Measurements from ENCODE around the gene CDC14B. TPM values are rescaled to one million over a fixed set of nuclear protein-coding genes. Genes with fewer than 3 reads are reported as not detected.

The CDC14B gene
- total and polyA plus RNA-seq, 2 of the 4 experiments (the other 2 are of a cell fraction) = 9.7 to 26.3 TPM

GRCh38 chr9:96565671-96566497 is 53.8 kb downstream of the CDC14B start:
- peaks cover 3% of the 10 kb centered on the region; the same call in 1 of the 2 replicates for H3K4me1 ChIP-seq (ENCODE audit: control insufficient read depth, insufficient read depth, low read length)
- peak overlapping the region; percentile 44; the same call in 1 of the 2 replicates for H4K91ac ChIP-seq (ENCODE audit: insufficient read depth, low read depth, low read length)
- no peaks in the 10 kb centered on the region for H3K27me3 ChIP-seq (ENCODE audit: control insufficient read depth, insufficient read depth, low read length)
- no peak overlapping the region for H3K18ac ChIP-seq (ENCODE audit: low read depth, low read length)
- peaks cover 0 to 26% of the 10 kb centered on the region in 2 experiments; a peak in 3 of 4 replicates for H3K79me1 ChIP-seq (ENCODE audit: low read depth in 1 of 2, low read length in 2 of 2)
- H4K8ac ChIP-seq (ENCODE audit: low read depth in 2 of 2, low read length in 2 of 2) = no peak overlapping the region; a peak in 1 of 4 replicates
- no peaks in the 10 kb centered on the region for H3K9me3 ChIP-seq (ENCODE audit: control insufficient read depth, insufficient read depth, low read length)
- H2BK5ac ChIP-seq (ENCODE audit: low read depth, low read length, poor library complexity, severe bottlenecking) = no peak overlapping the region
- H2BK20ac ChIP-seq (ENCODE audit: low read depth, low read length) = no peak overlapping the region
- 0% methylated on average over 1 of the region's 8 CpGs; no CpG with 5 or more reads in 1 of the 2 experiments for WGBS, 2 experiments (ENCODE audit: extremely low coverage in 2 of 2, insufficient read length in 1 of 2)
- peak overlapping the region; percentile 95 for H2AFZ ChIP-seq (replicated peaks; ENCODE audit: low read length, poor library complexity)
- peak overlapping the region; percentile 56; the same call in 1 of the 2 replicates for H3K9ac ChIP-seq (ENCODE audit: low read depth, low read length)
- POLR2A ChIA-PET (ENCODE audit: unreplicated experiment) = no interaction called here
- in situ Hi-C loops (cut with MboI; ENCODE audit: low sequenced_read_pairs) (no loop called here), dilution Hi-C loops (cut with HindIII; ENCODE audit: low sequenced_read_pairs, unreplicated experiment) (no loop called here), intact Hi-C loops (cut with micrococcal nuclease) (loop anchor here (5.0 kb wide), 5 partner anchors 46 to 224 kb away; partner anchors contain the start of genes HABP4 and ZNF367)
- peak overlapping the region; percentile 58 for H3K4me3 ChIP-seq (ENCODE audit: insufficient read depth, low read depth, low read length)
- 0 out of 2 replicates have a peak overlapping the region, but pooled peaks have one; percentile 20 for H3K27ac ChIP-seq (ENCODE audit: insufficient read depth, low read length)
- no peak overlapping the region for H2AK5ac ChIP-seq (ENCODE audit: low read depth, low read length)
- H2AK9ac ChIP-seq (replicated peaks; ENCODE audit: low read depth, low read length, poor library complexity) = peak overlapping the region; percentile 76
- H3K36me3 ChIP-seq (ENCODE audit: control insufficient read depth, insufficient read depth, low read length) = peaks cover 4% of the 10 kb centered on the region
- no TSS peak for BruUV-seq (replicated peaks)
- peak overlapping the region; percentile 98 for H3K4me2 ChIP-seq (ENCODE audit: low read depth, low read length)
- CTCF ChIA-PET = interaction anchor here (0.5 to 0.9 kb wide), 2 partner anchors 43 to 106 kb away, joined by 3 to 4 read pairs; no protein-coding TSS in a partner anchor
- peak overlapping the region; percentile 61; the same call in 1 of the 2 replicates for H4K5ac ChIP-seq (ENCODE audit: low read depth, low read length)
- H3K14ac ChIP-seq (replicated peaks; ENCODE audit: low read depth, low read length) = no peak overlapping the region; the same call in 1 of the 2 replicates
- DNase-seq (peak; percentile 34), ATAC-seq (ENCODE audit: low read depth) (peak; percentile 38)
- TF ChIP-seq RCOR1 (IDR thresholded peaks at IDR 0.05; ENCODE audit: insufficient replicate concordance, low read length) = no peak
- no peak for TF ChIP-seq MXI1 (IDR thresholded peaks at IDR 0.05; ENCODE audit: borderline replicate concordance, low read depth, low read length)
- H3K56ac ChIP-seq (ENCODE audit: extremely low read depth, insufficient read depth, low read length) = no peak overlapping the region
- peaks cover 3% of the 10 kb centered on the region; the same call in 1 of the 2 replicates for H3K9me1 ChIP-seq (ENCODE audit: insufficient read depth, low read length)
- H4K20me1 ChIP-seq (ENCODE audit: insufficient read depth, low read length) = no peaks in the 10 kb centered on the region
- H2BK15ac ChIP-seq (ENCODE audit: low read depth, low read length) = no peak overlapping the region
- no peak overlapping the region for H3K23ac ChIP-seq (ENCODE audit: low read depth, low read length)
- H3K4ac ChIP-seq (ENCODE audit: low read depth, low read length) = peak overlapping the region; percentile 39
- no peak overlapping the region for H2BK120ac ChIP-seq (ENCODE audit: low read depth, low read length)

Measured in IMR-90 (cell line).